Peyer's patch (tissue), 4 donors: Measurements from ENCODE around the gene OSBPL10. TPM values are rescaled to one million over a fixed set of nuclear protein-coding genes. Genes with fewer than 3 reads are reported as not detected.
"Not testable (repeated sequence)": the region's sequence is repeated elsewhere in the genome, so short reads cannot be mapped to it uniquely, and the experiment has no call there.

Experiments used
- DNase-seq, 3 donors: peaks; one replicate each; pipeline ENCODE4 v3.0.0-alpha.2; 2017 to 2019
- H3K27ac ChIP-seq, 4 donors: fragments of 200-600 bp; sonication (generic); one replicate each; pipeline ENCODE4 v1.5.1; 2016 to 2019
- H3K27me3 ChIP-seq, 2 donors: fragments of 200-600 bp; sonication (generic); one replicate each; pipeline ENCODE4 v1.5.1; 2019
- H3K36me3 ChIP-seq, 3 donors: fragments of 200-600 bp; sonication (generic); one replicate each; pipeline ENCODE4 v1.5.1; 2016 to 2019
- H3K4me1 ChIP-seq, 4 donors: fragments of 200-600 bp; sonication (generic); one replicate each; pipeline ENCODE4 v1.5.1; 2016 to 2019
- H3K4me3 ChIP-seq, 4 donors: fragments of 200-600 bp; sonication (generic); 1 replicate in 3 of 4; 2 replicates in 1 of 4; pipeline ENCODE4 v1.5.1; 2016 to 2019; ENCODE audit warnings: mild to moderate bottlenecking in 1 of 4
- H3K9me3 ChIP-seq, 4 donors: fragments of 200-600 bp; sonication (generic); one replicate each; pipeline ENCODE4 v1.5.1; 2016 to 2019; ENCODE audit warnings: mild to moderate bottlenecking in 1 of 4
- CTCF ChIP-seq, 6 experiments: fragments of 450-650 bp in 4 of 6; fragments of 200-600 bp in 2 of 6; sonication (generic) in 1 of 6; IDR thresholded peaks; one replicate each; pipeline ENCODE4 v1.5.1; 2017 to 2019; ENCODE audit warnings: antibody characterized with exemption in 6 of 6, mild to moderate bottlenecking in 3 of 6, moderate library complexity in 1 of 6
- POLR2A ChIP-seq, 2 donors: fragments of 450-650 bp; IDR thresholded peaks; one replicate each; pipeline ENCODE4 v1.5.1; 2017; ENCODE audit warnings: antibody characterized with exemption in 2 of 2, mild to moderate bottlenecking in 2 of 2, moderate library complexity in 2 of 2
- total RNA-seq, 4 donors: library from RNA; depleted of rRNA; stranded (reverse); fragments of >200 nt; gene quantifications; one replicate each; pipeline ENCODE4 v1.1.0, GENCODE V29; 2016

OSBPL10 gene
- total RNA-seq, 4 donors from 2014 or later, result 18.5 to 128 (median 60.5) TPM

DNA sequence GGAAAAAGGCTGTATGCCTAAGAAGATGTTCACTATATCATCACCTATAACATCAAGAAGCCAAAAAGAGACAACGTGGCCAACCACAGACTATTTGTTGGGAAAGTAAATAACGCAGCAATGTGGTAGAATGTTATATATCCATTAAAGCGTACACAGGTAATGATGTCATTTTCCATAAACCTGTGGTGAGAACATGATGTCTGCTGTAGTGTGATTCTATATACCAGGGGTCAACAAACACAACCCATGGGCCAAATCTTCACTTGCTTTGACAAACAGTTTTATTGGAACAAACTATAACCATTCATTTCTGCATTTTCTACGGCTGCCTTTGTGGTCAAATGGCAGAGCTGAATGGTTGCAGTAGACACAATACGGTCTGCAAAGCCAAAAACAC, 287.7 kb downstream of the OSBPL10 start:
- Histone ChIP-seq H3K4me3 (no peak overlapping the region), H3K36me3 (no peaks in the 10 kb centered on the region), H3K27ac (no peak overlapping the region), H3K4me1 (no peaks in the 10 kb centered on the region), H3K27me3 (no peaks in the 10 kb centered on the region), H3K9me3 (no peaks in the 10 kb centered on the region)
- no peak for TF ChIP-seq CTCF (IDR thresholded peaks at IDR 0.05)
- no peak for TF ChIP-seq POLR2A (IDR thresholded peaks at IDR 0.05)
- DNase-seq, result no peak

DNA sequence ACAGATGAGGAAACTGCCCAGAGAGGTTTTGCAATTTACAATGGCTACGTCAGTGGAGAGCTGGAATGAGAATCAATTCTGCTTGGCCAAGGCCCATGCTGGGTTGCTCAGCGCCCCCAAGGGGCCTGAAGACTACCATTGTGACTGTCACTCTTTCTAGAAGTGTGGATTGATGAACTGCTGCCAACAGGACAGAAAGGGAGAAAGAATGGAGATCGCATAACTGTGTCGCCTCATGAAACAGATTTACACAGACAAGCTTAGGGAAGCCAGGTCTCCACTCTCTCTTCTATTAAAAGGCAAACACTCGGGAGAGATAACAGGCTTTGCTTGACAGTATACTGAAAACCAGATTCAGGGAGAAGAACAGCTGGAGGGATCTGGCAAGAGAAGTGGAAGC, 288.3 kb downstream of the OSBPL10 start:
- no peak for DNase-seq
- TF ChIP-seq CTCF (IDR thresholded peaks at IDR 0.05) (no peak), POLR2A (IDR thresholded peaks at IDR 0.05) (no peak)

DNA sequence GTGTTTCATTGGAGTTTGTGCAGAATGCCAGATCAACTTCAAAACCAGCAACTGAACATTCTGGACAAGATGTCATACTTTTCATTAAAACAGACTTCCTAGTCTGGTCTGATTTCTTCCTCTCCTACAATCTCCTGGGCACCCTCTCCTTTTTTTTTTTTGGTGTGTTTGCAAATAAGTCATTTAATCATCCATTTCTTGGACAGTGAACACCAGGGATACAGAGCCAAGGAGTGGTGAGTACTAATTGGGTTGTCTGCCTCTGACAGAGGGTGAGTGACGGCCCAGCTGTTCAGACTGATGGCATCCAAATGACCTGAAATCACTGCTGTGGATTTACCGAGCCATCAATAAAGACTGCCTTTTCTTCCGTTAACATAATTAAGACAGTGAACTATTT, 290.3 kb downstream of the OSBPL10 start:
- no peak overlapping the region for H3K4me3 ChIP-seq
- H3K36me3 ChIP-seq, result no peaks in the 10 kb centered on the region
- H3K27ac ChIP-seq, result no peak overlapping the region
- TF ChIP-seq CTCF (IDR thresholded peaks at IDR 0.05) (no peak), POLR2A (IDR thresholded peaks at IDR 0.05) (no peak)
- no peak for DNase-seq
- no peaks in the 10 kb centered on the region for H3K27me3 ChIP-seq
- H3K4me1 ChIP-seq, result no peaks in the 10 kb centered on the region
- H3K9me3 ChIP-seq, result no peaks in the 10 kb centered on the region

More for the DNA sequence above, 288.3 kb downstream of the OSBPL10 start:
- Histone ChIP-seq H3K36me3 (no peaks in the 10 kb centered on the region), H3K27ac (no peak overlapping the region), H3K27me3 (no peaks in the 10 kb centered on the region), H3K4me3 (no peak overlapping the region), H3K9me3 (no peaks in the 10 kb centered on the region), H3K4me1 (no peaks in the 10 kb centered on the region)

GRCh38 chr3:31689523-31689922, 291.5 kb downstream of the OSBPL10 start:
- H3K4me3 ChIP-seq, H3K27ac ChIP-seq, DNase-seq, H3K9me3 ChIP-seq, H3K4me1 ChIP-seq, H3K36me3 ChIP-seq, H3K27me3 ChIP-seq: not testable (repeated sequence)

GRCh38 chr3:31688984-31689383, 292.1 kb downstream of the OSBPL10 start:
- TF ChIP-seq CTCF (IDR thresholded peaks at IDR 0.05) (no peak), POLR2A (IDR thresholded peaks at IDR 0.05) (no peak)
- Histone ChIP-seq H3K27me3 (no peaks in the 10 kb centered on the region), H3K4me1 (no peaks in the 10 kb centered on the region), H3K36me3 (no peaks in the 10 kb centered on the region), H3K27ac (no peak overlapping the region), H3K4me3 (no peak overlapping the region), H3K9me3 (no peaks in the 10 kb centered on the region)
- no peak for DNase-seq

GRCh38 chr3:31687020-31687802, 293.9 kb downstream of the OSBPL10 start:
- no peaks in the 10 kb centered on the region for H3K27me3 ChIP-seq
- no peak for DNase-seq
- H3K27ac ChIP-seq, result no peak overlapping the region
- no peaks in the 10 kb centered on the region for H3K4me1 ChIP-seq
- H3K36me3 ChIP-seq, result peaks cover 0 to 4% (median 0%) of the 10 kb centered on the region in 3 donors
- no peaks in the 10 kb centered on the region for H3K9me3 ChIP-seq
- H3K4me3 ChIP-seq, result no peak overlapping the region
- TF ChIP-seq CTCF (IDR thresholded peaks at IDR 0.05) (no peak), POLR2A (IDR thresholded peaks at IDR 0.05) (no peak)
